Measurements from ENCODE around the gene MRO. TPM values are rescaled to one million over a fixed set of nuclear protein-coding genes. Genes with fewer than 3 reads are reported as not detected.

The MRO gene
- total and polyA plus RNA-seq, 8 donors, result 0.13 to 2.0 (median 1.3) TPM; not detected in 3

DNA sequence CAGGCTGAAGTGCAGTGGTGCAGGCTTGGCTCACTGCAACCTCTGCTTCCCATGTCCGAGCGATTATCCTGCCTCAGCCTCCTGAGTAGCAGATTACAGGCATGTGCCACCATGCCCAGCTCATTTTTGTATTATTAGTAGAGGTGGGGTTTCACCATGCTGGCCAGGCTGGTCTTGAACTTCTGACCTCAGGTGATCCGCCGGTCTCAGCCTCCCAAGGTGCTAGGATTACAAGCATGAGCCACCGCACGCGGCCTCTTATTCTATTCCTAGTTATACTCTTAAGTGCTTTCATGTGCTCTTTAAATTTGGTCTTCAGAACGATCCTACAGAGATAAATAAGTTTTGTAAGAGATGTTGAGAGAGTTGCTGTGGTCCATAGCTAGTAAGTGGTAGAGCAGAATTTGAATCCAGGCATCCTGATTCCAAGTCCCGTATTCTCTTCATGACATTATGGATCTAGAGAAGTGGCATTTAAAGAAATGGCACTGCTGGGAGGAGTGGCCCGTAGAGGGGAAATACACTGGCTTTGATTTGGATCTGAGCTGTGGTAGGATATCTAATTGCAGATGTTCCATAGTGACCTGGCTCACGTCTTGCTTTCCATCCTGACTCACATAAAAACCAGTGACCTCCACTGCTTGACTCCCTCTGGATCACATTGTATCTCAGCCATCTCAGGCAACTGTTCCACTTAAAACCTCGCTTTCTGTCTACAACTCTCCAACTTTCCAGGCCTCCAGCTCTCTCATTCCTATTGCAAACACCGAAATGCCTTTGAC is 36.4 kb upstream of the MRO start:
- intact Hi-C loops (cut with DNase I; ENCODE audit: low total_unique reads), result no loop called here
- no peak overlapping the region for H3K4me3 ChIP-seq
- H3K4me1 ChIP-seq, result peaks cover 5 to 22% (median 7%) of the 10 kb centered on the region in 4 donors
- no peaks in the 10 kb centered on the region for H3K9me3 ChIP-seq
- H3K27ac ChIP-seq, result no peak overlapping the region
- TF ChIP-seq POLR2A (IDR thresholded peaks at IDR 0.05) (no peak), EP300 (IDR thresholded peaks at IDR 0.05) (no peak)
- DNase-seq, result no peak
- H3K36me3 ChIP-seq, result no peaks in the 10 kb centered on the region
- 89 to 95% (median 93%) methylated on average over 13 of the region's 13 CpGs for WGBS, 5 donors
- no peaks in the 10 kb centered on the region for H3K27me3 ChIP-seq

GRCh38 chr18:50853863-50854271 is 34.1 kb upstream of the MRO start:
- H3K27ac ChIP-seq, result peak overlapping the region in 3 of 5 donors; percentile 14 to 79 (median 60)
- no peaks in the 10 kb centered on the region for H3K9me3 ChIP-seq
- 44 to 51% (median 49%) methylated on average over 6 of the region's 6 CpGs for WGBS, 5 donors
- H3K4me1 ChIP-seq, result peaks cover 5 to 22% (median 7%) of the 10 kb centered on the region in 4 donors
- DNase-seq, result peak; percentile 29 to 54
- no peaks in the 10 kb centered on the region for H3K27me3 ChIP-seq
- H3K36me3 ChIP-seq, result no peaks in the 10 kb centered on the region
- no peak overlapping the region for H3K4me3 ChIP-seq
- TF ChIP-seq POLR2AphosphoS5 (IDR thresholded peaks at IDR 0.05), result peak in 1 of 3 donors; percentile 53
- TF ChIP-seq EP300 (IDR thresholded peaks at IDR 0.05), result no peak
- intact Hi-C loops (cut with DNase I; ENCODE audit: low total_unique reads), result no loop called here

DNA sequence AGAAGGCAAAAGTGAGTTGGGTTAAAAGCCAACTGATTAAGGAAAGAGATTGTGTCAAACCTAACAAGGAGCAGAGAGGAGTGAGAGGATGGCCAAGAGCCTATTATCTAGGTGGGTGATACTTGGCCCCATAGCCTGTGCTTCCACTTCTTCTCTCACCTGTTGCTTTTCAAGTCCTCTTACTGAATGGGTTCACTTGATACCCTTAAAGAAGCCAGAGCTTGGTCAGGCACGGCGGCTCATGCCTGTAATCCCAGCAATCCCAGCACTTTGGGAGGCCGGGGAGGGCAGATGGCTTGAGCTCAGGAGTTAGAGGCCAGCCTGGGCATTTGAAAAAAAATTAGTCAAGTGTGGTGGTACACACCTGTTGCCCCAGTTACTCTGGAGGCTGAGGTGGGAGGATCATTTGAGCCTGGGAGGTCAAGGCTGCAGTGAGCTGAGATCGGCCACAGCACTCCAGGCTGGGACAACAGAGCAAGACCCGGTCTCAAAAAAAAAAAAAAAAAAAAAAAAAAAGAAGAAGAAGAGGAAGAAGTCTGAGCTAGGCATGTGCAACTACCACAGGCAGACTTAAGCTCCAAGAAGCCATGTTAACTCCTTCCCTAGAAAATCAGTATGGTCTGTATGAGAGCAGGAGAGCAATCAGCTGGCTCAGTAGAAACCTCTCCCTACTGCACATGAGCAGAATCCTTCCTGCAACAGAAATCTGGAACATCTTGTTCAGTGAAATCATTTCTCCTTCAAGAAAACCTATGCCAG is 30.7 kb upstream of the MRO start:
- Histone ChIP-seq H3K27ac (no peak overlapping the region), H3K27me3 (no peaks in the 10 kb centered on the region), H3K9me3 (no peaks in the 10 kb centered on the region), H3K36me3 (no peaks in the 10 kb centered on the region), H3K4me1 (peaks cover 5 to 22% (median 7%) of the 10 kb centered on the region in 4 donors), H3K4me3 (no peak overlapping the region)
- WGBS, 5 donors, result 94 to 100% (median 100%) methylated on average over 3 to 5 of the region's 5 CpGs
- no peak for DNase-seq
- no peak for TF ChIP-seq POLR2A (IDR thresholded peaks at IDR 0.05)
- no peak for TF ChIP-seq EP300 (IDR thresholded peaks at IDR 0.05)
- TF ChIP-seq POLR2AphosphoS5 (IDR thresholded peaks at IDR 0.05), result no peak
- TF ChIP-seq, protein P1, sequence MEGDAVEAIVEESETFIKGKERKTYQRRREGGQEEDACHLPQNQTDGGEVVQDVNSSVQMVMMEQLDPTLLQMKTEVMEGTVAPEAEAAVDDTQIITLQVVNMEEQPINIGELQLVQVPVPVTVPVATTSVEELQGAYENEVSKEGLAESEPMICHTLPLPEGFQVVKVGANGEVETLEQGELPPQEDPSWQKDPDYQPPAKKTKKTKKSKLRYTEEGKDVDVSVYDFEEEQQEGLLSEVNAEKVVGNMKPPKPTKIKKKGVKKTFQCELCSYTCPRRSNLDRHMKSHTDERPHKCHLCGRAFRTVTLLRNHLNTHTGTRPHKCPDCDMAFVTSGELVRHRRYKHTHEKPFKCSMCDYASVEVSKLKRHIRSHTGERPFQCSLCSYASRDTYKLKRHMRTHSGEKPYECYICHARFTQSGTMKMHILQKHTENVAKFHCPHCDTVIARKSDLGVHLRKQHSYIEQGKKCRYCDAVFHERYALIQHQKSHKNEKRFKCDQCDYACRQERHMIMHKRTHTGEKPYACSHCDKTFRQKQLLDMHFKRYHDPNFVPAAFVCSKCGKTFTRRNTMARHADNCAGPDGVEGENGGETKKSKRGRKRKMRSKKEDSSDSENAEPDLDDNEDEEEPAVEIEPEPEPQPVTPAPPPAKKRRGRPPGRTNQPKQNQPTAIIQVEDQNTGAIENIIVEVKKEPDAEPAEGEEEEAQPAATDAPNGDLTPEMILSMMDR (IDR thresholded peaks at IDR 0.05), result no peak
- intact Hi-C loops (cut with DNase I; ENCODE audit: low total_unique reads), result no loop called here

GRCh38 chr18:50849419-50849821 is 29.6 kb upstream of the MRO start:
- Histone ChIP-seq H3K4me3 (no peak overlapping the region), H3K27ac (no peak overlapping the region), H3K9me3 (no peaks in the 10 kb centered on the region), H3K36me3 (no peaks in the 10 kb centered on the region), H3K4me1 (peaks cover under 1 to 14% (median 5%) of the 10 kb centered on the region in 4 donors), H3K27me3 (no peaks in the 10 kb centered on the region)
- TF ChIP-seq POLR2A (IDR thresholded peaks at IDR 0.05), result no peak
- no peak for TF ChIP-seq POLR2AphosphoS5 (IDR thresholded peaks at IDR 0.05)
- no peak for TF ChIP-seq EP300 (IDR thresholded peaks at IDR 0.05)
- TF ChIP-seq, protein P1 (IDR thresholded peaks at IDR 0.05), result no peak
- DNase-seq, result no peak
- 81 to 89% (median 84%) methylated on average over 3 of the region's 3 CpGs for WGBS, 5 donors
- intact Hi-C loops (cut with DNase I; ENCODE audit: low total_unique reads), result no loop called here

GRCh38 chr18:50848991-50849390 is 29.2 kb upstream of the MRO start:
- H3K4me3 ChIP-seq, result no peak overlapping the region
- no peaks in the 10 kb centered on the region for H3K9me3 ChIP-seq
- no peaks in the 10 kb centered on the region for H3K36me3 ChIP-seq
- intact Hi-C loops (cut with DNase I; ENCODE audit: low total_unique reads), result no loop called here
- H3K27ac ChIP-seq, result peak overlapping the region in 1 of 5 donors; percentile 16
- TF ChIP-seq EP300 (IDR thresholded peaks at IDR 0.05) (no peak), POLR2A (IDR thresholded peaks at IDR 0.05) (no peak), POLR2AphosphoS5 (IDR thresholded peaks at IDR 0.05) (no peak)
- TF ChIP-seq, protein P1 (IDR thresholded peaks at IDR 0.05), result no peak
- H3K27me3 ChIP-seq, result no peaks in the 10 kb centered on the region
- 86 to 100% (median 96%) methylated on average over 1 of the region's 1 CpG for WGBS, 5 donors
- H3K4me1 ChIP-seq, result peaks cover 0 to 9% (median 1%) of the 10 kb centered on the region in 4 donors
- DNase-seq, result no peak
